ENCODE data around the gene PRR20D. TPM values are rescaled to one million over a fixed set of nuclear protein-coding genes. Genes with fewer than 3 reads are reported as not detected.
"Not testable (repeated sequence)": the region's sequence is repeated elsewhere in the genome, so short reads cannot be mapped to it uniquely, and the experiment has no call there.

The PRR20D gene
- total and polyA plus RNA-seq, 4 donors = not detected

- H3K27me3 ChIP-seq (ENCODE audit: control insufficient read depth in 3 of 3, insufficient read depth in 3 of 3, low read length in 2 of 3); H3K27ac ChIP-seq (ENCODE audit: low read depth in 1 of 2, low read length in 1 of 2); H3K4me1 ChIP-seq (ENCODE audit: control insufficient read depth in 5 of 5, insufficient read depth in 5 of 5, low read length in 5 of 5); H3K9me3 ChIP-seq (ENCODE audit: control insufficient read depth in 4 of 4, insufficient read depth in 3 of 4, low read length in 3 of 4); H3K4me3 ChIP-seq; H3K9ac ChIP-seq (ENCODE audit: insufficient read depth in 1 of 2, low read length in 2 of 2); DNase-seq; H3K36me3 ChIP-seq (ENCODE audit: control insufficient read depth in 4 of 4, insufficient read depth in 4 of 4, low read length in 4 of 4); ATAC-seq (ENCODE audit: insufficient read depth, low FRiP score): not testable (repeated sequence)
- WGBS, 2 donors = 93 to 95% methylated on average over 6 of the region's 14 CpGs
Observed at GRCh38 chr13:57148106-57148505, 12.3 kb upstream of the PRR20D start.

GRCh38 chr13:57153761-57154160 lies 6.7 kb upstream of the PRR20D start, which contains the start of gene PRR20C:
Gene PRR20C (plus strand): TSS chr13:57154061. CDS start chr13:57154448, 387 bp downstream.
- not testable (repeated sequence) for H3K9ac ChIP-seq (ENCODE audit: insufficient read depth in 1 of 2, low read length in 2 of 2); H3K4me1 ChIP-seq (ENCODE audit: control insufficient read depth in 5 of 5, insufficient read depth in 5 of 5, low read length in 5 of 5); H3K27me3 ChIP-seq (ENCODE audit: control insufficient read depth in 3 of 3, insufficient read depth in 3 of 3, low read length in 2 of 3); H3K9me3 ChIP-seq (ENCODE audit: control insufficient read depth in 4 of 4, insufficient read depth in 3 of 4, low read length in 3 of 4); H3K27ac ChIP-seq (ENCODE audit: low read depth in 1 of 2, low read length in 1 of 2); H3K36me3 ChIP-seq (ENCODE audit: control insufficient read depth in 4 of 4, insufficient read depth in 4 of 4, low read length in 4 of 4); DNase-seq; ATAC-seq (ENCODE audit: insufficient read depth, low FRiP score); H3K4me3 ChIP-seq
- no CpG with 5 or more reads among the region's 22 CpGs for WGBS, 2 donors

GRCh38 chr13:57166897-57167296 lies 6.5 kb downstream of the PRR20D start, which contains the start of gene PRR20E:
Gene PRR20E (plus strand): TSS chr13:57167197. CDS start chr13:57167584, 387 bp downstream.
- not testable (repeated sequence) for H3K9ac ChIP-seq (ENCODE audit: insufficient read depth in 1 of 2, low read length in 2 of 2); ATAC-seq (ENCODE audit: insufficient read depth, low FRiP score)

GRCh38 chr13:57191667-57192066 lies 31.2 kb downstream of the PRR20D start:
- Histone ChIP-seq H3K9me3 (ENCODE audit: control insufficient read depth in 4 of 4, insufficient read depth in 3 of 4, low read length in 3 of 4) (no peaks in the 10 kb centered on the region), H3K4me1 (ENCODE audit: control insufficient read depth in 5 of 5, insufficient read depth in 5 of 5, low read length in 5 of 5) (no peaks in the 10 kb centered on the region), H3K36me3 (ENCODE audit: control insufficient read depth in 4 of 4, insufficient read depth in 4 of 4, low read length in 4 of 4) (no peaks in the 10 kb centered on the region), H3K27me3 (ENCODE audit: control insufficient read depth in 3 of 3, insufficient read depth in 3 of 3, low read length in 2 of 3) (no peaks in the 10 kb centered on the region), H3K4me3 (no peak overlapping the region), H3K9ac (ENCODE audit: insufficient read depth in 1 of 2, low read length in 2 of 2) (no peak overlapping the region), H3K27ac (ENCODE audit: low read depth in 1 of 2, low read length in 1 of 2) (no peak overlapping the region)
- DNase-seq (no peak), ATAC-seq (ENCODE audit: insufficient read depth, low FRiP score) (no peak)
- no peak for TF ChIP-seq CTCF (IDR thresholded peaks at IDR 0.05; ENCODE audit: control extremely low read depth, extremely low read depth)
- WGBS, 2 donors = 71 to 90% methylated on average over 1 of the region's 1 CpG

More at GRCh38 chr13:57166897-57167296, 6.5 kb downstream of the PRR20D start, which contains the start of gene PRR20E:
- not testable (repeated sequence) for H3K36me3 ChIP-seq (ENCODE audit: control insufficient read depth in 4 of 4, insufficient read depth in 4 of 4, low read length in 4 of 4); DNase-seq; H3K27me3 ChIP-seq (ENCODE audit: control insufficient read depth in 3 of 3, insufficient read depth in 3 of 3, low read length in 2 of 3); H3K27ac ChIP-seq (ENCODE audit: low read depth in 1 of 2, low read length in 1 of 2); H3K4me3 ChIP-seq; H3K9me3 ChIP-seq (ENCODE audit: control insufficient read depth in 4 of 4, insufficient read depth in 3 of 4, low read length in 3 of 4); H3K4me1 ChIP-seq (ENCODE audit: control insufficient read depth in 5 of 5, insufficient read depth in 5 of 5, low read length in 5 of 5)
- no CpG with 5 or more reads among the region's 22 CpGs for WGBS, 2 donors

- TF ChIP-seq CTCF (IDR thresholded peaks at IDR 0.05; ENCODE audit: control extremely low read depth, extremely low read depth) = no peak
- Histone ChIP-seq H3K27me3 (ENCODE audit: control insufficient read depth in 3 of 3, insufficient read depth in 3 of 3, low read length in 2 of 3) (no peaks in the 10 kb centered on the region), H3K36me3 (ENCODE audit: control insufficient read depth in 4 of 4, insufficient read depth in 4 of 4, low read length in 4 of 4) (no peaks in the 10 kb centered on the region), H3K27ac (ENCODE audit: low read depth in 1 of 2, low read length in 1 of 2) (no peak overlapping the region), H3K4me3 (no peak overlapping the region), H3K9me3 (ENCODE audit: control insufficient read depth in 4 of 4, insufficient read depth in 3 of 4, low read length in 3 of 4) (no peaks in the 10 kb centered on the region), H3K4me1 (ENCODE audit: control insufficient read depth in 5 of 5, insufficient read depth in 5 of 5, low read length in 5 of 5) (no peaks in the 10 kb centered on the region), H3K9ac (ENCODE audit: insufficient read depth in 1 of 2, low read length in 2 of 2) (no peak overlapping the region)
- WGBS, 2 donors = 88 to 93% methylated on average over 1 of the region's 1 CpG
- ATAC-seq (ENCODE audit: insufficient read depth, low FRiP score) (no peak), DNase-seq (no peak)
Observed at GRCh38 chr13:57212989-57213388, 52.6 kb downstream of the PRR20D start.

Small RNA genes lying within 50 kb of the gene (small RNA-seq; reads per million reads assigned to genes)
- gene PRR20FP (ENCODE audit: low replicate concordance) = not detected

Other genes starting within 250 kb of the PRR20D start
- gene PRR20A, start 19.7 kb upstream of the PRR20D start, total RNA-seq = not detected
- not detected for gene PRR20A, start 19.7 kb upstream of the PRR20D start, polyA plus RNA-seq
- not detected for gene PRR20B, start 13.1 kb upstream of the PRR20D start, total RNA-seq
- not detected for gene PRR20B, start 13.1 kb upstream of the PRR20D start, polyA plus RNA-seq
- not detected for gene PRR20C, start 6.6 kb upstream of the PRR20D start, total RNA-seq
- gene PRR20C, start 6.6 kb upstream of the PRR20D start, polyA plus RNA-seq = not detected
- gene PRR20E, start 6.6 kb downstream of the PRR20D start, total RNA-seq = not detected
- gene PRR20E, start 6.6 kb downstream of the PRR20D start, polyA plus RNA-seq = not detected

Data from lung (tissue), 13 donors.